DOHH2 (cell line): ENCODE measurements around the gene BST2.

Experiments used
- EZH2phosphoT487 ChIP-seq: fragments of 200-600 bp; sonication (generic); IDR thresholded peaks from 2 replicates; pipeline ENCODE4 v1.6.1; 2017; ENCODE audit warnings: borderline replicate concordance, mild to moderate bottlenecking, antibody characterized with exemption, low read length, moderate library complexity, mixed read lengths
- TF ChIP-seq, protein P1 (sequence below): fragments of 200-600 bp; sonication (generic); IDR thresholded peaks from one replicate; pipeline ENCODE4 v1.5.1; 2014; ENCODE audit warnings: antibody characterized with exemption, mild to moderate bottlenecking, low read depth, low read length; ENCODE audit not compliant: poor library complexity, severe bottlenecking

DNA sequence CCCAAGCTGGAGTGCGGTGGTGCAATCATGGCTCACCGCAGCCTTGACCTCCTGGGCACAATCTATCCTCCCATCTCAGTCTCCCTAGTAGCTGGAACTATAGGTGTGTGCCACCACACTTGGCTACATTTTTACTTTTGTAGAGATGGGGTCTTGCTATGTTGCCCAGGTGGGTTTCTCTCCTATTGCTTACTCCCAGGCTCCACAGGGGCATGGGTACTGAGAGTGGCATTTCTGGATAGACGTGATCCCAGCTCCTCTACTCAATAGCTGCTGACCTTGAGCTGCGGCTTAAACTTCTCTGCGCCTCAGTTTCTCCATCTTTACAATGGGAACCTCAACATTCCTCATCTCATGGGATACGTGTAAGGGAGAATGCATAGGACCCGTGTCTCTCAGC is 26.0 kb upstream of the BST2 start:
- TF ChIP-seq, protein P1, sequence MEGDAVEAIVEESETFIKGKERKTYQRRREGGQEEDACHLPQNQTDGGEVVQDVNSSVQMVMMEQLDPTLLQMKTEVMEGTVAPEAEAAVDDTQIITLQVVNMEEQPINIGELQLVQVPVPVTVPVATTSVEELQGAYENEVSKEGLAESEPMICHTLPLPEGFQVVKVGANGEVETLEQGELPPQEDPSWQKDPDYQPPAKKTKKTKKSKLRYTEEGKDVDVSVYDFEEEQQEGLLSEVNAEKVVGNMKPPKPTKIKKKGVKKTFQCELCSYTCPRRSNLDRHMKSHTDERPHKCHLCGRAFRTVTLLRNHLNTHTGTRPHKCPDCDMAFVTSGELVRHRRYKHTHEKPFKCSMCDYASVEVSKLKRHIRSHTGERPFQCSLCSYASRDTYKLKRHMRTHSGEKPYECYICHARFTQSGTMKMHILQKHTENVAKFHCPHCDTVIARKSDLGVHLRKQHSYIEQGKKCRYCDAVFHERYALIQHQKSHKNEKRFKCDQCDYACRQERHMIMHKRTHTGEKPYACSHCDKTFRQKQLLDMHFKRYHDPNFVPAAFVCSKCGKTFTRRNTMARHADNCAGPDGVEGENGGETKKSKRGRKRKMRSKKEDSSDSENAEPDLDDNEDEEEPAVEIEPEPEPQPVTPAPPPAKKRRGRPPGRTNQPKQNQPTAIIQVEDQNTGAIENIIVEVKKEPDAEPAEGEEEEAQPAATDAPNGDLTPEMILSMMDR, result no peak
- no peak for TF ChIP-seq EZH2phosphoT487
